Parietal lobe (tissue), 1 donor: ENCODE data around the gene POU2AF2. TPM values are rescaled to one million over a fixed set of nuclear protein-coding genes. Genes with fewer than 3 reads are reported as not detected.

ENCODE experiments used
- total RNA-seq: library from RNA; depleted of rRNA; stranded (reverse); fragments of >200 nt; gene quantifications from one replicate; pipeline ENCODE4 v1.2.3, GENCODE V29; 2014

Gene POU2AF2, protein sequence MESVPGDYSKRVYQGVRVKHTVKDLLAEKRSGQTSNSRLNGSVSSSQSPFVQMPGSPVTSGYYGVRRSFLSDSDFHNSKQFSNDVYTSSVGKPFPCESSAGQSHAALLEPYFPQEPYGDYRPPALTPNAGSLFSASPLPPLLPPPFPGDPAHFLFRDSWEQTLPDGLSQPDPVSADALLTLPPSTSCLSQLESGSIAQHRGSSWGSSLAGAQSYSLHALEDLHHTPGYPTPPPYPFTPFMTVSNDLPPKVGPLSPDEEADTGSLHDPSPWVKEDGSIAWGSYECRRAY
- not detected for total RNA-seq

DNA sequence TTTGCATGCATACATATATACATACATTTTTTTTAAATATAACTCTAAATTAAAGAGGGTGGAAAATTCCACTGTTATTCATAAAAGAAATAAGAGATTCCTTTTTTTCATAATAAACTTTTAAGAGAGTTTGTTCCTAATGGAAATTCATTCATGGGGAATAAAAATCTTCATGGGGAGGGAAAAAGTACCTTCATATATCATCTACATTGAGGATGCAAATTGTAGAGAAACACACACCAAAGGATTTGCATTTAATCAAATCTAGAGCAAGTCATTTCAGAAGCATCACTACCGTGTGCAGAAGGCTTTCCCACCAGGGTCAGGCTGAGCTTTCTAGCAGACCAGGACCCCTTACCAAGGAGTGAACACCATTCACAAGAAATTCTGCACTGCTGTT lies at the start of gene POU2AF2:
TSS of gene POU2AF2 (plus strand) at position 301 of the 400 bp plus-strand sequence. CDS start 129 bp downstream, outside the sequence.

DNA sequence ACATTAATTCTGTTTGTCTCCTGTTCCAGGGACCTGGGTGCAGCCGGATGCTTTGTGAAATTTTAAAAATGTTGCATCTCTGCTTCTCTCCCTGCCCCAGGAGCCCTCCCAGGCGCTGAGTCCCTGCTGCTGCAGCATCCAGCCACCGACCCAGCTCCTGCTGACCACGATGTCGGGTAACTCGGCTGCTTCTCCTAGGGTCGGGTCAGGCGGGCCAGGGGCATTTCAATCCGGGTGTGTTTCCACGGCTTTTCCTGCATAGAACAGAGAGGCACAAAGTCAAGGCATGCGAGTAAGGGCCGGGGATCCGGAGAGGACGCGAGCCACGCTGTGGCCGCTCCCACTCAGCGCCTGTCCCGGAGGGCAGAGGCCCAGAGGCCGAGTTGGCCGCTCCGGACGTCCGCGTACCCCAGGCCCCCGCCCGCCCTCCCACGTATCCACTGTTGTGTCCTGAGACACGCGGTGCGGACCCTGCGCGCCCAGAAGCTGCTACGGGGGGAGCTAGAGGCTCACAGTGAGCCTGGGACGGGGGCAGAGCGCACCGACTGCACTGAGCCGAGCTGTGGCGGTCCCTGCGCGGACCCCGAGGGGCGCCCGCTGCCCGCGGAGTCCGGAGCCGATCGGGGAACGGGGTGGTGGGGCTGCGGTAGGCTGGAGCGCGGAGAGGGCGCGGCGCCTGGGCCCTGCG lies 53.0 kb downstream of the POU2AF2 start, which contains the start of gene POU2AF3:
TSS of gene POU2AF3 (plus strand) at position 134 of the 688 bp plus-strand sequence. CDS start at position 170, 36 bp downstream.

Other genes with a start within 250 kb of the POU2AF2 start
- gene POU2AF3, start 52.8 kb downstream of the POU2AF2 start, total RNA-seq = 0.94 TPM
- gene POU2AF1, start 133.6 kb downstream of the POU2AF2 start, total RNA-seq = not detected